GM12873 (cell line): ENCODE measurements around the gene TRMT112.

Experiments
- TF ChIP-seq, protein P1 (sequence below): IDR thresholded peaks from 2 replicates; pipeline ENCODE4 v1.5.1; 2012; ENCODE audit warnings: low read depth, mild to moderate bottlenecking, moderate library complexity, low read length, control low read depth; ENCODE audit not compliant: insufficient read depth; ENCODE audit errors: missing control alignments

The TRMT112 gene

DNA sequence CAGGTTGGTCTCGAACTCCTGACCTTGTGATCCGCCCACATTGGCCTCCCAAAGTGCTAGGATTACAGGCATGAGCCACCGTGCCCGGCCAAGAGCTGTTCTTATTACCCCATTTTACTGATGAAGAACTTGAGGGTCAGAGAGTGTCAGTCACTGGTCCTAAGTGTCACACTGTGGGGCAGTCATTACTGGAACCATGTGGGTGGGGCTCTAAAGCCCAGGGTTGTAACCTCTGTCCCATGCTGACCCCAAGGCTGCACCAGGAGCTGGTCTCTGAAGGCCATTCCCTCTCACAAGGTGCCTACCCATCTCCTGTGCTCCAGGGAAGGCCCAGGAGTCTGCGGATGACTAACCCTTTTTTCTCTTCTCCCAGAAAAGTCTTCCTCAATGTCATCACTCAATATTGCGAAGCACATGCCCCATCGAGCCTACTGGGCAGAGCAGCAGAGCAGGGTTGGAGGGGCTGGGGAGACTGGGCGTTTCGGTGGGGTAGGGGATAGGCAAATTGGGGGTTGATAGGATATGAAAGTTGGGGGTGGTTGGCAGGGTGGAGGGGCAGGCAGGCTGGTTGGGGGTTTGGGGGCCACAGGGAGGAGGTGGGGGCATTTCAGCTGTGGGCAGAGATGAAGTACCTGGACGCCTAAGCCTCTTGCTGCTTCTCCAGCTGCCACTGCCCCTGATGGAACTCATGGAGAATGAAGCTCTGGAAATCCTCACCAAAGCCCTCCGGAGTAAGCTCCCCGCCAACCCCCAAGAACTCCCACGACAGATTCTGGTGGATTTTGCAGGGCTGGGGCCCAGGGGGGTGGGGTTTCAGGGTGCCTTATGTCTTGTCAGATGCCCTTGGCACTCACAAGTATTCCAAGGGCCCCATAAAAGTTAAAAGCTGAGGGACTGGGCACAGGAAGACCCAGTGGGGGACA, 14.0 kb downstream of the TRMT112 start:
- TF ChIP-seq, protein P1, sequence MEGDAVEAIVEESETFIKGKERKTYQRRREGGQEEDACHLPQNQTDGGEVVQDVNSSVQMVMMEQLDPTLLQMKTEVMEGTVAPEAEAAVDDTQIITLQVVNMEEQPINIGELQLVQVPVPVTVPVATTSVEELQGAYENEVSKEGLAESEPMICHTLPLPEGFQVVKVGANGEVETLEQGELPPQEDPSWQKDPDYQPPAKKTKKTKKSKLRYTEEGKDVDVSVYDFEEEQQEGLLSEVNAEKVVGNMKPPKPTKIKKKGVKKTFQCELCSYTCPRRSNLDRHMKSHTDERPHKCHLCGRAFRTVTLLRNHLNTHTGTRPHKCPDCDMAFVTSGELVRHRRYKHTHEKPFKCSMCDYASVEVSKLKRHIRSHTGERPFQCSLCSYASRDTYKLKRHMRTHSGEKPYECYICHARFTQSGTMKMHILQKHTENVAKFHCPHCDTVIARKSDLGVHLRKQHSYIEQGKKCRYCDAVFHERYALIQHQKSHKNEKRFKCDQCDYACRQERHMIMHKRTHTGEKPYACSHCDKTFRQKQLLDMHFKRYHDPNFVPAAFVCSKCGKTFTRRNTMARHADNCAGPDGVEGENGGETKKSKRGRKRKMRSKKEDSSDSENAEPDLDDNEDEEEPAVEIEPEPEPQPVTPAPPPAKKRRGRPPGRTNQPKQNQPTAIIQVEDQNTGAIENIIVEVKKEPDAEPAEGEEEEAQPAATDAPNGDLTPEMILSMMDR, result no peak

DNA sequence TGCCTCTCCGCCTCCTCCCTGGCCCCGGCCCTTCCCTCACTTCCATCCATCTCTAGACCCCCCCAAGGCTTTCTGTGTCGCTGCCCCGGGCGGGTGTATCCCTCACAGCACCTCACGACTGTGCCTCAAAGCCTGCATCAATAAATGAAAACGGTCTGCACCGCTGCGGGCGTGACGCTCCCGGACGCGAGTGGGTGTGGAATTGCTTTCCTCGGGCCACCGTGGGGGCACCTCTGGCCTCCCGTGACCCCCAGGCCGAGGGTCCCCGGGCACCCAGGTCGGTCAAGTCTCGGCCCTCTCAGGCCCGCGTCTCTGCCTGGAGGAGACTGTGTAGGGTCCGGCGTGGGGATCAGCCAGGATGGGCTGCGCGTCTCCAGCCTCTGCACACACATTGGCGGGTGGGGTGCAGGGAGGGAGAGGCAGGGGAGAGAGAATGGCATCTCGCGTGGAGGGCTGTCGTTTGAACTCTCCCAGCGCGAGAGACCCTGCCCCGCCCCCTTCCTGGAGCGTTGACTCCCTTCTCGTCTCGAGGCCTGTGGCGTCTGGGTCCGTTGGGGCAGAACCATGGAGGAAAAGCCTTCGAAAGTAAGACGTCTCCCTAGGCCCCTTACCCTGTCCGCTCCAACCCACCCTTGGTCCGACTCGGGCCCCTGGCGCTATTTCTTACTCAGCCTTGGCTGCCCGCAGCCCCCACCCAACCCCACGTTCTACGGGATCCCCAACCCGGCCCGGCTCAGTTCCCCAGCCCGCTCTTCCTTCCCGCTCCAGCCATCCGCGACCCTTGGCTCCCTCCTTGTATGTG, 17.3 kb downstream of the TRMT112 start, which contains the start of gene CATSPERZ:
Gene CATSPERZ, plus strand, starts transcription at position 512 of the 802 bp plus-strand sequence. Its CDS starts 53 bp downstream, at position 565.
- TF ChIP-seq, protein P1, result no peak

DNA sequence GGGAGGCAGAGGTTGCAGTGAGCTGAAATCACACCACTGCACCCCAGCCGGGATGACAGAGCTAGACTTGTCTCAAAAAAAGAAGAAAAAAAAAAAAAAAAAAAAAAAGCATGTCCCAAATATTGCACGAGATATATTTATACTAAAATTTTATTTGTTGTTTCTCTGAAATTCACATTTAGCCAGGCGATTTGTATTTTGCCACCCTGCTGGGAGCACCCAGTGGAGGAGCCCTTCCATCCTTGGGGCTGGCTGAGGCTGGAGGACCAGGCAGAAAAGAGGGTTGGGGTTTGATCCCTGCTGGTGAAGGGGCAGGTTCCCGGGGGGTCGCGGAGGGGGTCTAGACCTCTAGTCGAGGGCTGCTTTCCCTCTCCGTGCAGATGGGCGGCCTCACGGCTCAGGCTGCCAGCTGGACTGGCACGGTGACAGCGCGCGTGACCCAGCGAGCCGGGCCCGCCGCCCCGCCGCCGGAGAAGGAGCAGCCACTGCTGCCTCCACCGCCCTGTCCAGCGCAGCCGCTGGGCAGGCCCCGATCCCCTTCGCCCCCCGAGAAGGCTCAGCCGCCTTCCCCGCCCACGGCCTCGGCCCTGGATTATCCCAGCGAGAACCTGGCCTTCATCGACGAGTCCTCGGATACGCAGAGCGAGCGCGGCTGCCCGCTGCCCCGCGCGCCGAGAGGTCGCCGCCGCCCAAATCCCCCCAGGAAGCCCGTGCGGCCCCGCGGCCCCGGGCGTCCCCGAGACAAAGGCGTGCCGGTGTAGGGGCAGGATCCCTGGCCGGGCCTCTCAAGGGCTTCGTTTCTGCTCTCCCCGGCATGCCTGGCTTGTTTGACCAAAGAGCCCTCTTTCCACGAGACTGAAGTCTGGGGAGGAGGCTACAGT, 18.2 kb downstream of the TRMT112 start:
- TF ChIP-seq, protein P1, result no peak

DNA sequence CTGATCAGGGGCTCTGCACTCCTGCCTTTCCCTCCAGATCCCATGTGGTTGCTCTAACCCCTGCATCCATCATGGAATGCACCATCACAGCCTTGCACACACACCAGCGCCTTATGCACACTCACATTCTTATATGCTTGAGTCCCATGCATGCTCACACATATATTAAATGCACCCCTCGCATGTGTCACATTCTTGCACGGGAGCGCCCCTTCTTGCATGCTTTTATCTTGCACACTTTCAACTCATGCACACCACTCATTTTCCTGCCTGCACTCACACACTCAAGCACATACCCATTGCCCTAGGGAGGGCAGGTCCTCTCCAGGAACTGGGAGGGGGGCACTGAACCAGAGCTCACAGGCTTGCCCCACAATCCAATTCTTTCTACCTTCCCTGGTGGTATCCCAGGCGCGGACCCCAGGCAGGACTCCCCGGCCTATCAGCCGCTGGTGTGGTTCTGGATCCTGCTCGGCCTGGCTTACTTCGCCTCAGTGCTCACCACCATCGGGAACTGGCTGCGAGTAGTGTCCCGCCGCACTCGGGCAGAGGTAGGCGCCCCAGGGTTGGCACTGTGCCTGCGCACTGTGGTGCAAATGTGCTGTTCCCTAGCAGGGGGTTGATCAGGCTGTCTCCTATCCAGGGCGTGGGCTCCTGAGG, 19.5 kb downstream of the TRMT112 start:
- TF ChIP-seq, protein P1, result no peak

DNA sequence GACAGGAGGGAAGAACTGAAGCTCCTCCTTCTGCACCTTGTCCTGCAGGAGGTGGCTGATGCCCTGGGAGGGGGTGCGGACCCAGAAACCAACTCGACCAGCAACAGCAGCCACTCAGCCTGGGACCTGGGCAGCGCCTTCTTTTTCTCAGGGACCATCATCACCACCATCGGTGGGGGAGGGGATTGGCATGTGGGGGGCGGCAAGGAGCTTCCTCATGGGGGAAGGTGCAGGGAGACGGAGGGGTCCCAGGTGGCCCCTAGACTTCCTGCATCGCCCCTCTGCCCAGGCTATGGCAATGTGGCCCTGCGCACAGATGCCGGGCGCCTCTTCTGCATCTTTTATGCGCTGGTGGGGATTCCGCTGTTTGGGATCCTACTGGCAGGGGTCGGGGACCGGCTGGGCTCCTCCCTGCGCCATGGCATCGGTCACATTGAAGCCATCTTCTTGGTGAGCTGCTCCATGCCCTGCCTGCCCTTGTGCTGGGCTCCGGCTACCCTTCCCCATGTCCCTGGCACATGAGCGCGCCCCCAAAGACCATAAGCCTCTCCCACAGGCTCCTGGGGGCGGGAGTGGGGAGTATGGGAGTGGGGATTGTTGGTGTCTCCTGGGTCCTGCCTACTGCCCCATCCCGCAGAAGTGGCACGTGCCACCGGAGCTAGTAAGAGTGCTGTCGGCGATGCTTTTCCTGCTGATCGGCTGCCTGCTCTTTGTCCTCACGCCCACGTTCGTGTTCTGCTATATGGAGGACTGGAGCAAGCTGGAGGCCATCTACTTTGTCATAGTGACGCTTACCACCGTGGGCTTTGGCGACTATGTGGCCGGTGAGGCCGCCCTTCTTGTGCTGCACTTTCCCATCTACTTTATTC, 20.3 kb downstream of the TRMT112 start:
- TF ChIP-seq, protein P1, result no peak

DNA sequence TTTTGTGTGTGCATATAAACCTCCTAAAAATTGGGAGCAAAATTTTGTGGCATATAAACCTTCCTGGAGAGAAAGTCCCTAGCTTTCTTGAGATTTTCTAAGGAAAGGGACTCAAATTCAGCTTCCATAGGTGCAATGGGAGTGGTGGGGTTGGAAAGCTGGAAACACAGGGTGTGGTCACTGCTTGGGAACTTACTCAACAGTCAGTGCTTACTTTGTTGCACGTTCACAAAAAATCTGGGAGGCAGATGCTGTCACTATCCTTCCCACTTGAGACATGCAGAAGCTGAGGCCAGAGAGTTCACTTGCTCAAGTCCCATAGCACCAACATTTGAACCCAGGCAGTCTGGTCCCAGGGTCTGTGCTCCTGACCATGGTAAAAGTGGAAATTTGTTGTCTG, 21.1 kb downstream of the TRMT112 start:
- TF ChIP-seq, protein P1, result no peak
